K562 (cell line): ENCODE measurements around the gene LTK. TPM values are rescaled to one million over a fixed set of nuclear protein-coding genes. Genes with fewer than 3 reads are reported as not detected.

Experiments
- ATF7 ChIP-seq: fragments of 450-650 bp; IDR thresholded peaks from 2 replicates; pipeline ENCODE4 v1.7.1; 2014; ENCODE audit warnings: mild to moderate bottlenecking, moderate library complexity
- E2F3 ChIP-seq: fragments of 250-450 bp; sonication (Bioruptor Pico); IDR thresholded peaks from 2 replicates; pipeline ENCODE4 v1.4.0; 2020; ENCODE audit warnings: mild to moderate bottlenecking
- LARP7 ChIP-seq: fragments of 450-650 bp; IDR thresholded peaks from 2 replicates; pipeline ENCODE4 v1.6.1; 2016
- PCBP2 ChIP-seq: fragments of 200-400 bp; formaldehyde crosslinking; IDR thresholded peaks from 2 replicates; pipeline ENCODE4 v1.6.1; 2018; ENCODE audit warnings: low read length, low read depth, mild to moderate bottlenecking, moderate library complexity; ENCODE audit not compliant: poor library complexity, severe bottlenecking
- PRPF4 ChIP-seq: fragments of 200-400 bp; formaldehyde crosslinking; IDR thresholded peaks from one replicate; pipeline ENCODE4 v1.6.1; 2017; ENCODE audit warnings: low read length, low read depth, mild to moderate bottlenecking; ENCODE audit not compliant: insufficient read depth, poor library complexity, severe bottlenecking
- XRCC4 ChIP-seq: IDR thresholded peaks from one replicate; pipeline ENCODE4 v1.6.1; 2011; ENCODE audit not compliant: insufficient read depth, insufficient read length; ENCODE audit errors: extremely low read depth
- ZNF280B ChIP-seq: fragments of 250-450 bp; sonication (Bioruptor Pico); IDR thresholded peaks from 2 replicates; pipeline ENCODE4 v1.5.1; 2021; ENCODE audit warnings: mild to moderate bottlenecking
- ZNF318 ChIP-seq, 2 experiments: fragments of 450-650 bp; IDR thresholded peaks; 2 replicates each; pipeline ENCODE4 v1.6.1; 2016; ENCODE audit warnings: mild to moderate bottlenecking in 2 of 2, borderline replicate concordance in 1 of 2, low read depth in 1 of 2, moderate library complexity in 1 of 2
- polyA plus RNA-seq, 8 experiments: library from polyadenylated mRNA; depleted of rRNA in 4 of 8; stranded (reverse) in 5 of 8; unstranded in 3 of 8; fragments of >200 nt; fragmentation: Nextera tagmentation in 2 of 8; fragmentation: Illumina TruSeq in 1 of 8; extraction: Ambion mirVana in 2 of 8; extraction: Trizol in 1 of 8; gene quantifications; 2 replicates each; pipeline versions ENCODE4 v1.2.1 to v1.2.3, GENCODE V29; 2011 to 2014; ENCODE audit warnings: inconsistent platforms in 1 of 8, missing spikeins in 1 of 8
- total RNA-seq, 7 experiments: library from RNA; depleted of rRNA in 6 of 7; stranded (reverse); fragments of >200 nt in 6 of 7; fragmentation: Illumina TruSeq in 2 of 7; extraction: Trizol in 2 of 7; gene quantifications; 2 replicates each; pipeline versions ENCODE4 v1.2.1 to v1.2.3, GENCODE V29; 2011 to 2021; ENCODE audit warnings: low replicate concordance in 1 of 7

Gene LTK
- total and polyA plus RNA-seq, 9 of the 15 experiments (the other 6 are each of a cell fraction or from before 2014, with no cell fraction given) = 0.25 to 4.4 (median 1.8) TPM

GRCh38 chr15:41501191-41501917 lies 12.3 kb downstream of the LTK start (continued):
- no peak for TF ChIP-seq ZNF318 (IDR thresholded peaks at IDR 0.05; ENCODE audit: borderline replicate concordance in 1 of 2, low read depth in 1 of 2)
- TF ChIP-seq ZNF280B = no peak
- no peak for TF ChIP-seq PRPF4
- TF ChIP-seq LARP7 = no peak
- no peak for TF ChIP-seq XRCC4
- TF ChIP-seq PCBP2 = no peak
- no peak for TF ChIP-seq E2F3 (CRISPR knock-in tag)
- TF ChIP-seq ATF7 = no peak
